GM23338 (cell line): ENCODE data around the gene FBXO34. TPM values are rescaled to one million over a fixed set of nuclear protein-coding genes. Genes with fewer than 3 reads are reported as not detected.

ENCODE experiments used
- ATAC-seq: fragments of 200-7000 bp; cut with Tn5 transposase; 3 replicates; pipeline ENCODE4 v1.9.1; 2020
- DNase-seq: peaks from one replicate; pipeline ENCODE4 v3.0.0-alpha.2; 2015; ENCODE audit warnings: low spot score
- H2AFZ ChIP-seq: fragments of 200-600 bp; sonication (generic); 2 replicates; pipeline ENCODE4 v1.8.0; 2016; ENCODE audit warnings: antibody characterized with exemption, mild to moderate bottlenecking, moderate library complexity
- H3F3A ChIP-seq: fragments of 200-600 bp; sonication (generic); replicated peaks from 2 replicates; pipeline ENCODE4 v1.8.0; 2017; ENCODE audit warnings: antibody characterized with exemption, mixed run types, low read depth
- H3K27ac ChIP-seq: fragments of 200-600 bp; sonication (generic); 2 replicates; pipeline ENCODE4 v1.6.1; 2016; ENCODE audit warnings: low read depth
- H3K27me3 ChIP-seq: fragments of 200-600 bp; sonication (generic); 2 replicates; pipeline ENCODE4 v1.8.0; 2016; ENCODE audit warnings: mild to moderate bottlenecking, mixed run types, moderate library complexity; ENCODE audit not compliant: insufficient read depth
- H3K36me3 ChIP-seq: fragments of 200-600 bp; sonication (generic); 2 replicates; pipeline ENCODE4 v1.8.0; 2016; ENCODE audit warnings: mild to moderate bottlenecking; ENCODE audit not compliant: insufficient read depth
- H3K4me1 ChIP-seq: fragments of 200-600 bp; sonication (generic); 2 replicates; pipeline ENCODE4 v1.8.0; 2016; ENCODE audit warnings: mild to moderate bottlenecking, moderate library complexity; ENCODE audit not compliant: insufficient read depth
- H3K4me2 ChIP-seq: fragments of 200-600 bp; sonication (generic); 2 replicates; pipeline ENCODE4 v1.7.1; 2017; ENCODE audit warnings: mixed run types
- H3K4me3 ChIP-seq: fragments of 200-600 bp; sonication (generic); 2 replicates; pipeline ENCODE4 v1.6.1; 2016; ENCODE audit warnings: mixed run types
- H3K79me2 ChIP-seq: fragments of 200-600 bp; sonication (generic); replicated peaks from 2 replicates; pipeline ENCODE4 v1.8.0; 2017; ENCODE audit warnings: mild to moderate bottlenecking; ENCODE audit not compliant: insufficient read depth
- H3K9me2 ChIP-seq: fragments of 200-600 bp; sonication (generic); 2 replicates; pipeline ENCODE4 v1.8.0; 2017; ENCODE audit not compliant: insufficient read depth
- H4K20me1 ChIP-seq: fragments of 200-600 bp; sonication (generic); replicated peaks from 2 replicates; pipeline ENCODE4 v1.8.0; 2017; ENCODE audit warnings: mild to moderate bottlenecking; ENCODE audit not compliant: insufficient read depth
- H3K27ac Mint-ChIP-seq: 2 replicates; pipeline ENCODE4 v1.8.0; 2020; ENCODE audit warnings: inconsistent platforms, mild to moderate bottlenecking, moderate library complexity, mixed read lengths
- H3K27me3 Mint-ChIP-seq: 3 replicates; pipeline ENCODE4 v1.8.0; 2022; ENCODE audit warnings: low read depth, mild to moderate bottlenecking, moderate library complexity, mixed read lengths, inconsistent platforms; ENCODE audit not compliant: insufficient read depth, poor library complexity
- H3K36me3 Mint-ChIP-seq: 3 replicates; pipeline ENCODE4 v1.8.0; 2021; ENCODE audit warnings: low read depth, mild to moderate bottlenecking, inconsistent platforms, moderate library complexity, mixed read lengths
- H3K4me1 Mint-ChIP-seq: 3 replicates; pipeline ENCODE4 v1.8.0; 2020; ENCODE audit warnings: mild to moderate bottlenecking, inconsistent platforms, mixed read lengths
- H3K4me3 Mint-ChIP-seq: 3 replicates; pipeline ENCODE4 v1.8.0; 2021; ENCODE audit warnings: moderate library complexity, mild to moderate bottlenecking, inconsistent platforms, mixed read lengths
- H3K9me3 Mint-ChIP-seq: 3 replicates; pipeline ENCODE4 v1.8.0; 2020; ENCODE audit warnings: moderate library complexity, mild to moderate bottlenecking, inconsistent platforms, mixed read lengths
- ETS1 ChIP-seq: IDR thresholded peaks from 2 replicates; pipeline ENCODE4 v1.6.1; 2016; ENCODE audit warnings: antibody characterized with exemption
- NANOG ChIP-seq: IDR thresholded peaks from 2 replicates; pipeline ENCODE4 v1.6.1; 2016; ENCODE audit warnings: antibody characterized with exemption, borderline replicate concordance
- REST ChIP-seq: IDR thresholded peaks from one replicate; pipeline ENCODE4 v1.6.1; 2018; ENCODE audit warnings: antibody characterized with exemption; ENCODE audit not compliant: unreplicated experiment
- STAT1 ChIP-seq: IDR thresholded peaks from one replicate; pipeline ENCODE4 v1.6.1; 2016; ENCODE audit warnings: antibody characterized with exemption; ENCODE audit not compliant: unreplicated experiment
- ZNF462 ChIP-seq: fragments of 250-450 bp; sonication (Bioruptor Pico); IDR thresholded peaks from 2 replicates; pipeline ENCODE4 v1.5.0; 2020; ENCODE audit warnings: mild to moderate bottlenecking, moderate library complexity
- polyA plus RNA-seq: library from polyadenylated mRNA; unstranded; fragments of >200 nt; fragmentation: Nextera tagmentation; extraction: Ambion mirVana; gene quantifications from 2 replicates; pipeline ENCODE4 v1.2.1, GENCODE V29; 2016
- total RNA-seq: library from RNA; depleted of rRNA; stranded (reverse); fragments of >200 nt; shearing (Covaris generic); gene quantifications from 2 replicates; pipeline ENCODE4 v1.2.3, GENCODE V29; 2014

Gene FBXO34
- total and polyA plus RNA-seq, 2 experiments from 2014 or later = 9.4 to 13.4 TPM

- Mint-ChIP-seq H3K4me3 (no peak overlapping the region), H3K9me3 (no peaks in the 10 kb centered on the region), H3K27ac (no peak overlapping the region), H3K27me3 (no peaks in the 10 kb centered on the region), H3K4me1 (no peaks in the 10 kb centered on the region; the same call in 2 of the 3 replicates), H3K36me3 (no peaks in the 10 kb centered on the region)
- Histone ChIP-seq H3K27ac (no peak overlapping the region), H3K27me3 (no peaks in the 10 kb centered on the region), H3K4me3 (no peak overlapping the region), H2AFZ (no peak overlapping the region), H3K4me1 (no peaks in the 10 kb centered on the region), H3F3A (no peaks in the 10 kb centered on the region), H3K79me2 (no peaks in the 10 kb centered on the region), H4K20me1 (no peaks in the 10 kb centered on the region), H3K4me2 (no peak overlapping the region), H3K9me2 (no peaks in the 10 kb centered on the region), H3K36me3 (no peaks in the 10 kb centered on the region)
- DNase-seq = no peak
- ATAC-seq = no peak
- no peak for TF ChIP-seq STAT1
- no peak for TF ChIP-seq ZNF462
- TF ChIP-seq NANOG = no peak
- TF ChIP-seq REST = no peak
- no peak for TF ChIP-seq ETS1
Observed at GRCh38 chr14:55248411-55248810, 22.8 kb upstream of the FBXO34 start.
